Gastroesophageal sphincter (tissue), 3 donors: ENCODE results near the gene LIPN.

ENCODE experiments used
- POLR2A ChIP-seq, 2 donors: fragments of 450-650 bp; IDR thresholded peaks; one replicate each; pipeline ENCODE4 v1.6.1; 2017; ENCODE audit warnings: antibody characterized with exemption in 2 of 2, mild to moderate bottlenecking in 2 of 2, moderate library complexity in 1 of 2
- TF ChIP-seq, protein P1 (sequence below), 4 experiments: fragments of 200-600 bp in 2 of 4; fragments of 450-650 bp in 2 of 4; sonication (generic) in 1 of 4; IDR thresholded peaks; one replicate each; pipeline ENCODE4 v1.5.1; 2017 to 2019; ENCODE audit warnings: antibody characterized with exemption in 4 of 4, mild to moderate bottlenecking in 2 of 4, moderate library complexity in 2 of 4

DNA sequence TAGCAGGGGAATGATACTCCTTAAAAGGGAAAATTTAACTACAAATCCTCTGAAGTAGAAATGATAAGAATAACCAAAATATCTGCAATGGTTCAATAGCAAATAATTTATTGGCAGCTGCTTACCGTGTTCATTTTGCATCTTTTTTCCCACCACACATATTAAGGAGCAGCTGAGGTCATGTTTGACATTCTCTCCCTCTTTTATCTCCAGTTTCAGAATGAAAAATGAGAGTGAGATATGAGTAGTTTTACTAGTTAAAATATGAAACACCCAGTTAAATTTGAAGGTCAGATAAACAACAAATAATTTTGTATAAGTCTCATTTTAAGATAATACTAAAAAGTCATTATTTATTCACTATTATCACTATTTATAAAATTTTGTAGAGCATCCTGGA lies 3.1 kb downstream of the LIPN start:
- TF ChIP-seq, protein P1, sequence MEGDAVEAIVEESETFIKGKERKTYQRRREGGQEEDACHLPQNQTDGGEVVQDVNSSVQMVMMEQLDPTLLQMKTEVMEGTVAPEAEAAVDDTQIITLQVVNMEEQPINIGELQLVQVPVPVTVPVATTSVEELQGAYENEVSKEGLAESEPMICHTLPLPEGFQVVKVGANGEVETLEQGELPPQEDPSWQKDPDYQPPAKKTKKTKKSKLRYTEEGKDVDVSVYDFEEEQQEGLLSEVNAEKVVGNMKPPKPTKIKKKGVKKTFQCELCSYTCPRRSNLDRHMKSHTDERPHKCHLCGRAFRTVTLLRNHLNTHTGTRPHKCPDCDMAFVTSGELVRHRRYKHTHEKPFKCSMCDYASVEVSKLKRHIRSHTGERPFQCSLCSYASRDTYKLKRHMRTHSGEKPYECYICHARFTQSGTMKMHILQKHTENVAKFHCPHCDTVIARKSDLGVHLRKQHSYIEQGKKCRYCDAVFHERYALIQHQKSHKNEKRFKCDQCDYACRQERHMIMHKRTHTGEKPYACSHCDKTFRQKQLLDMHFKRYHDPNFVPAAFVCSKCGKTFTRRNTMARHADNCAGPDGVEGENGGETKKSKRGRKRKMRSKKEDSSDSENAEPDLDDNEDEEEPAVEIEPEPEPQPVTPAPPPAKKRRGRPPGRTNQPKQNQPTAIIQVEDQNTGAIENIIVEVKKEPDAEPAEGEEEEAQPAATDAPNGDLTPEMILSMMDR (IDR thresholded peaks at IDR 0.05): no peak
- no peak for TF ChIP-seq POLR2A (IDR thresholded peaks at IDR 0.05)
